A549 (cell line): ENCODE results near the gene SPTBN5. TPM values are rescaled to one million over a fixed set of nuclear protein-coding genes. Genes with fewer than 3 reads are reported as not detected.

ENCODE experiments used
- ATAC-seq, 2 experiments: fragments of 200-7000 bp in 1 of 2; fragments of >200 bp in 1 of 2; cut with Nextera tagmentation in 1 of 2; cut with Tn5 transposase in 1 of 2; 3 replicates each; pipeline versions ENCODE4 v1.8.0 to v1.9.1; 2018 to 2020; ENCODE audit warnings: mild to moderate bottlenecking in 1 of 2, moderate library complexity in 1 of 2
- CTCF ChIA-PET: fragments of 300-600 bp; sonication (Branson Sonifier 250); formaldehyde crosslinking; extraction: SDS; loops from one replicate; lab custom pipeline; 2021; ENCODE audit warnings: antibody characterized with exemption, inconsistent platforms; lab: Yijun Ruan, JAX
- POLR2A ChIA-PET: fragments of 350-600 bp; formaldehyde crosslinking; extraction: SDS; loops from one replicate; lab custom pipeline; 2021; ENCODE audit warnings: antibody characterized with exemption, inconsistent platforms; lab: Yijun Ruan, JAX
- DNase-seq, 2 experiments: peaks; one replicate each; pipeline versions ENCODE4 v3.0.0 to v3.0.0-alpha.2; 2011 to 2016; ENCODE audit warnings: low read depth in 1 of 2, low spot score in 1 of 2
- FAIRE-seq: peaks from 2 replicates; lab custom pipeline; 2011; peaks lifted over from hg19 to GRCh38; lab: Jason Lieb, UNC
- H3K27ac ChIP-seq, 2 experiments: fragments of >200 bp; sonication (Bioruptor Twin); formaldehyde crosslinking; 3 replicates each; pipeline ENCODE4 v1.5.1; 2016 to 2017
- H3K4me1 ChIP-seq: fragments of >200 bp; sonication (Bioruptor Twin); formaldehyde crosslinking; 3 replicates; pipeline ENCODE4 v1.6.1; 2016
- H3K4me2 ChIP-seq: fragments of >200 bp; sonication (Bioruptor Twin); formaldehyde crosslinking; 3 replicates; pipeline ENCODE4 v1.6.1; 2016
- H3K4me3 ChIP-seq: fragments of >200 bp; sonication (Bioruptor Twin); formaldehyde crosslinking; 3 replicates; pipeline ENCODE4 v1.5.1; 2016
- H3K9me3 ChIP-seq: fragments of >200 bp; sonication (Bioruptor Twin); formaldehyde crosslinking; 3 replicates; pipeline ENCODE4 v1.6.1; 2016
- BHLHE40 ChIP-seq: IDR thresholded peaks from 2 replicates; pipeline ENCODE4 v1.6.1; 2012; ENCODE audit warnings: low read depth, low read length, inconsistent platforms
- CBX2 ChIP-seq: fragments of 200-600 bp; sonication (generic); IDR thresholded peaks from 2 replicates; pipeline ENCODE4 v1.6.1; 2016; ENCODE audit warnings: low read depth, mild to moderate bottlenecking, borderline replicate concordance
- CHD2 ChIP-seq: fragments of 150-350 bp; IDR thresholded peaks from 2 replicates; pipeline ENCODE4 v1.6.1; 2014; ENCODE audit warnings: low read length; ENCODE audit not compliant: partially characterized antibody
- EP300 ChIP-seq, 2 experiments: fragments of >200 bp; sonication (Bioruptor Twin); formaldehyde crosslinking; IDR thresholded peaks; 2 replicates in 1 of 2; 3 replicates in 1 of 2; pipeline ENCODE4 v1.6.1; 2016 to 2017
- ESRRA ChIP-seq: fragments of 150-350 bp; IDR thresholded peaks from 2 replicates; pipeline ENCODE4 v1.6.1; 2014; ENCODE audit warnings: mild to moderate bottlenecking, low read length, borderline replicate concordance
- FOSB ChIP-seq: fragments of 250-450 bp; sonication (Bioruptor Pico); IDR thresholded peaks from 2 replicates; pipeline ENCODE4 v1.5.0; 2020; ENCODE audit warnings: mild to moderate bottlenecking, moderate library complexity
- FOXS1 ChIP-seq: fragments of 250-450 bp; sonication (Bioruptor Pico); IDR thresholded peaks from 2 replicates; pipeline ENCODE4 v1.5.0; 2020; ENCODE audit warnings: mild to moderate bottlenecking, moderate library complexity
- GATA3 ChIP-seq: IDR thresholded peaks from 2 replicates; pipeline ENCODE4 v1.6.1; 2012; ENCODE audit warnings: borderline replicate concordance
- HEYL ChIP-seq: fragments of 250-450 bp; sonication (Bioruptor Pico); IDR thresholded peaks from 2 replicates; pipeline ENCODE4 v1.8.0; 2021; ENCODE audit warnings: mild to moderate bottlenecking, moderate library complexity
- HOXB13 ChIP-seq: fragments of 250-450 bp; sonication (Bioruptor Pico); IDR thresholded peaks from 2 replicates; pipeline ENCODE4 v1.5.0; 2020; ENCODE audit warnings: low read depth, mild to moderate bottlenecking, moderate library complexity
- KDM5A ChIP-seq: fragments of 200-600 bp; sonication (generic); IDR thresholded peaks from 2 replicates; pipeline ENCODE4 v1.6.1; 2016; ENCODE audit warnings: antibody characterized with exemption, mild to moderate bottlenecking
- MAZ ChIP-seq: fragments of 150-350 bp; IDR thresholded peaks from 2 replicates; pipeline ENCODE4 v1.6.1; 2014; ENCODE audit warnings: antibody characterized with exemption, low read depth, low read length, borderline replicate concordance
- MYC ChIP-seq: IDR thresholded peaks from 2 replicates; pipeline ENCODE4 v1.6.1; 2012; ENCODE audit warnings: mild to moderate bottlenecking, inconsistent platforms, low read length, improper control_type of control experiment, borderline replicate concordance
- NFE2L2 ChIP-seq: fragments of 150-350 bp; conservative IDR thresholded peaks from 2 replicates; pipeline ENCODE4 v1.6.1; 2014; ENCODE audit warnings: low read length
- POLR2A ChIP-seq: IDR thresholded peaks from 2 replicates; pipeline ENCODE4 v1.6.1; 2012; ENCODE audit warnings: mild to moderate bottlenecking, low read length
- RAD21 ChIP-seq, 2 experiments: fragments of >200 bp in 1 of 2; sonication (Bioruptor Twin) in 1 of 2; formaldehyde crosslinking in 1 of 2; IDR thresholded peaks in 1 of 2; conservative IDR thresholded peaks in 1 of 2; 2 replicates in 1 of 2; 3 replicates in 1 of 2; pipeline ENCODE4 v1.6.1; 2012 to 2018; ENCODE audit warnings: inconsistent platforms in 1 of 2
- RCOR1 ChIP-seq: fragments of 150-350 bp; IDR thresholded peaks from 2 replicates; pipeline ENCODE4 v1.6.1; 2014; ENCODE audit warnings: antibody characterized with exemption, low read length, low read depth
- SMC3 ChIP-seq: fragments of >200 bp; sonication (Bioruptor Twin); formaldehyde crosslinking; IDR thresholded peaks from 3 replicates; pipeline ENCODE4 v1.6.1; 2018; ENCODE audit warnings: inconsistent platforms
- SREBF2 ChIP-seq: fragments of 450-650 bp; IDR thresholded peaks from 2 replicates; pipeline ENCODE4 v1.6.1; 2014; ENCODE audit warnings: mild to moderate bottlenecking, moderate library complexity
- ZNF302 ChIP-seq: fragments of 250-450 bp; sonication (Bioruptor Pico); IDR thresholded peaks from 2 replicates; pipeline ENCODE4 v1.9.0; 2021; ENCODE audit warnings: inconsistent platforms, mild to moderate bottlenecking, moderate library complexity
- WGBS: methylation state at CpG from one replicate; pipeline ENCODE4 v1.1.6; 2017; ENCODE audit errors: missing lambda C conversion rate; 5-methylcytosine and 5-hydroxymethylcytosine counted together
- polyA plus RNA-seq, 4 experiments: library from polyadenylated mRNA; depleted of rRNA in 3 of 4; stranded (reverse); fragments of >200 nt; fragmentation: RNase III in 1 of 4; extraction: RNeasy Plus Mini Kit Qiagen cat#74134 plus additional on column Dnase treatment in 1 of 4; gene quantifications; 2 replicates in 3 of 4; 3 replicates in 1 of 4; pipeline ENCODE4 v1.2.3, GENCODE V29; 2011 to 2017
- TF ChIP-seq, protein P1 (sequence below): IDR thresholded peaks from 2 replicates; pipeline ENCODE4 v1.6.1; 2012
- TF ChIP-seq, protein P2 (sequence below): fragments of >200 bp; sonication (Bioruptor Twin); formaldehyde crosslinking; IDR thresholded peaks from 3 replicates; pipeline ENCODE4 v1.6.1; 2016
- TF ChIP-seq, protein P3 (sequence below): fragments of 250-450 bp; sonication (Bioruptor Pico); IDR thresholded peaks from 2 replicates; pipeline ENCODE4 v1.5.0; 2020; ENCODE audit warnings: low read depth, mild to moderate bottlenecking, moderate library complexity

The SPTBN5 gene
- polyA plus RNA-seq, 2 of the 4 experiments (the other 2 are of a cell fraction), result 0.05 to 0.17 TPM

DNA sequence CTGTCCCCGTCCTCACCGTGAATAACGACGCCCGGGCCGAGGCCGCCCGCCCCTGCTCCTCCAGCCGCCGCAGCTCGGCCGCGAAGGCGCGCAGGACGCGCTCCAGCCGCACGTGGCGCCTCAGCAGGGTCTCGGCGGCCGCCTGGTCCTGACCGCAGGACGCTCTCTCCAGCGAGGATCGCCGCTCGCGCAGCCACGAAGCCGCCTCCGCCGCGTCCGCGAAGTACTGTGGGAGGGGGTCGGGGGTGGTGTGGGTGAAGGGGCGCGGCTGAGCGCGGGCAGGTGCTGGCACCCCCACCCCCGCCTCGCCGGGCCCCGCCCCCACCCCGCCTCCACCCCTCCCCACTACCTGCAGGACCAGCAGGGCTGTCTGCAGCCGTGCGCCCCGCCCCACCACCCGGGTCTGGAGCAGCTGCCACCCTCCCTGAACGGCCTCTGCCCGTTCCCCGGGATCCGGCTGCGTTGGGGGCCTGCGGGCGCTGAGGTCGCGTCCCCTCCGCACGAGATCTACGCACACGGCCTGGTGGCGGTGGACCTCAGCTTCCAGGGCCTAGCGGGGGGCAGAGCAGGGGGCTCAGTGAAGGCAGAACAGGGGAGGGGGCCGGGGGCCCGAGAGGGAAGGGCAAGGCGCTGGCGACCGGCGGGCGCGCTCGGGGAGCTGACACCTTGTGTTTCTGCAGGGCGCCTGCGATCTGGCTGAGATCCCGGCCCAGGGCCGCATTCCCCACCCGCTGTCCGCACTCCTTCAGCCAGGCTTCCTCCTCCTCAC lies 11.7 kb downstream of the SPTBN5 start:
- ChIA-PET CTCF (interaction anchor here (0.6 to 1.6 kb wide), 3 partner anchors 23 to 422 kb away, joined by 3 to 5 read pairs (median 4); no protein-coding TSS in a partner anchor), POLR2A (no interaction called here)
- 87% methylated on average over 12 of the region's 81 CpGs for WGBS
- no peak overlapping the region for H3K4me2 ChIP-seq
- no peak for ATAC-seq
- H3K4me1 ChIP-seq, result no peaks in the 10 kb centered on the region
- no peak overlapping the region for H3K27ac ChIP-seq
- H3K9me3 ChIP-seq, result no peaks in the 10 kb centered on the region
- TF ChIP-seq POLR2A (no peak), GATA3 (no peak), FOXS1 (CRISPR knock-in tag) (no peak), HOXB13 (CRISPR knock-in tag) (no peak), RCOR1 (no peak)
- no peak for FAIRE-seq
- no peak overlapping the region for H3K4me3 ChIP-seq
- DNase-seq, result no peak

DNA sequence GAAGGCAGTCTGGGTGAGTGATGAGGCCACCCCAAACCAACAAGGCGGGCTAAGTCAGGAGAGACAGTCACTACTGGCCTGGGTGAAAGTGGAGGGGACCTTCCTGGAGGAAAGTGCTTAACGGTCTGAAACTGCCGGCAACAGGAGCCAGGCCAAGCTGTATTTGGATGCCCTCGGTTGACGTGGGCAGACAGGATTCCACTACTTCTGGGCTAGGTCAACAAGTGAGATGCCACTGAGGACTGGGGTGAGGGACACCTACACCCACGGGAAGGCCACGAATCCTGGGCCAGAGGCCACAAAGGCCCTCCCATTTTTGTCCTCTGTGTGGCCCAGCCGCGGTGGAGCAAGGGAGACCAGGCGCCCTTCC lies 12.3 kb downstream of the SPTBN5 start:
- DNase-seq (no peak), ATAC-seq (no peak), FAIRE-seq (no peak)
- H3K4me1 ChIP-seq, result no peaks in the 10 kb centered on the region
- 79% methylated on average over 8 of the region's 10 CpGs for WGBS
- no peak overlapping the region for H3K4me3 ChIP-seq
- H3K9me3 ChIP-seq, result no peaks in the 10 kb centered on the region
- no peak overlapping the region for H3K27ac ChIP-seq
- no peak overlapping the region for H3K4me2 ChIP-seq
- POLR2A ChIA-PET, result no interaction called here
- no peak for TF ChIP-seq SREBF2
- TF ChIP-seq HOXB13 (CRISPR knock-in tag), result no peak
- no peak for TF ChIP-seq CBX2
- no peak for TF ChIP-seq ZNF302 (CRISPR knock-in tag)
- no peak for TF ChIP-seq CHD2
- TF ChIP-seq EP300 (IDR thresholded peaks at IDR 0.05), result no peak
- no peak for TF ChIP-seq RAD21 (conservative IDR thresholded peaks at IDR 0.05 in 1 of 2, IDR thresholded peaks at IDR 0.05 in 1 of 2)
- TF ChIP-seq, protein P1, sequence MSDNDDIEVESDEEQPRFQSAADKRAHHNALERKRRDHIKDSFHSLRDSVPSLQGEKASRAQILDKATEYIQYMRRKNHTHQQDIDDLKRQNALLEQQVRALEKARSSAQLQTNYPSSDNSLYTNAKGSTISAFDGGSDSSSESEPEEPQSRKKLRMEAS, result no peak
- no peak for TF ChIP-seq MAZ
- TF ChIP-seq POLR2A, result no peak
- CTCF ChIA-PET, result interaction anchor here (0.6 to 1.4 kb wide), 2 partner anchors 70 to 421 kb away, joined by 3 to 4 read pairs; no protein-coding TSS in a partner anchor

- TF ChIP-seq, protein P2, sequence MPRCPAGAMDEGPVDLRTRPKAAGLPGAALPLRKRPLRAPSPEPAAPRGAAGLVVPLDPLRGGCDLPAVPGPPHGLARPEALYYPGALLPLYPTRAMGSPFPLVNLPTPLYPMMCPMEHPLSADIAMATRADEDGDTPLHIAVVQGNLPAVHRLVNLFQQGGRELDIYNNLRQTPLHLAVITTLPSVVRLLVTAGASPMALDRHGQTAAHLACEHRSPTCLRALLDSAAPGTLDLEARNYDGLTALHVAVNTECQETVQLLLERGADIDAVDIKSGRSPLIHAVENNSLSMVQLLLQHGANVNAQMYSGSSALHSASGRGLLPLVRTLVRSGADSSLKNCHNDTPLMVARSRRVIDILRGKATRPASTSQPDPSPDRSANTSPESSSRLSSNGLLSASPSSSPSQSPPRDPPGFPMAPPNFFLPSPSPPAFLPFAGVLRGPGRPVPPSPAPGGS, result no peak
- TF ChIP-seq NFE2L2 (no peak), BHLHE40 (no peak), ESRRA (no peak), RCOR1 (no peak), POLR2A (no peak), SMC3 (no peak), MYC (no peak), HOXB13 (CRISPR knock-in tag) (no peak), KDM5A (no peak), ZNF302 (CRISPR knock-in tag) (no peak), HEYL (no peak), FOSB (CRISPR knock-in tag) (no peak)
- TF ChIP-seq, protein P3, sequence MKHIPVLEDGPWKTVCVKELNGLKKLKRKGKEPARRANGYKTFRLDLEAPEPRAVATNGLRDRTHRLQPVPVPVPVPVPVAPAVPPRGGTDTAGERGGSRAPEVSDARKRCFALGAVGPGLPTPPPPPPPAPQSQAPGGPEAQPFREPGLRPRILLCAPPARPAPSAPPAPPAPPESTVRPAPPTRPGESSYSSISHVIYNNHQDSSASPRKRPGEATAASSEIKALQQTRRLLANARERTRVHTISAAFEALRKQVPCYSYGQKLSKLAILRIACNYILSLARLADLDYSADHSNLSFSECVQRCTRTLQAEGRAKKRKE, result no peak
- DNase-seq, result no peak
- ChIA-PET POLR2A (no interaction called here), CTCF (interaction anchor here (1.4 kb wide), 1 partner anchor 70 kb away, joined by 4 read pairs; no protein-coding TSS in a partner anchor)
- Histone ChIP-seq H3K4me2 (no peak overlapping the region), H3K4me1 (no peaks in the 10 kb centered on the region), H3K4me3 (no peak overlapping the region), H3K9me3 (no peaks in the 10 kb centered on the region), H3K27ac (no peak overlapping the region)
- FAIRE-seq, result no peak
- no peak for ATAC-seq
- 68% methylated on average over 7 of the region's 8 CpGs for WGBS
Observed at GRCh38 chr15:41881086-41881485, 12.8 kb downstream of the SPTBN5 start.
